ENCODE measurements around the gene CCDC91.

CCDC91 gene

DNA sequence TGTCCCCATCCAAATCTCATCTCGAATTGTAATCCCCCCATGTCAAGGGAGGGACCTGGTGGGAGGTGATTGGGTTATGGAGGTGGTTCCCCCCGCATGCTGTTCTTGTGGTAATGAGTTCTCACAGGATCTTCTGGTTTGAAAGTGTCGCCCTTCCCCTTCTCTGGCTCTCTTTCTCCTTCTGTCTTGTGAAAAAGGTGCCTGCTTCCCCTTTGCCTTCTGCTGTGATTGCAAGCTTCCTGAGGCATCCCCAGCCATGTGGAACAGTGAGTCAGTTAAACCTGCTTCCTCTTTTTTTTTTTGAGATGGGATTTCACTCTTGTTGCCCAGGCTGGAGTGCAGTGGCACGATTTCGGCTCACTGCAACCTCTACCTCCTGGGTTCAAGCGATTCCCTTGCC, 104.0 kb downstream of the CCDC91 start:
- Histone ChIP-seq H3K4ac (ENCODE audit: low read depth, low read length) (no peak overlapping the region), H4K12ac (ENCODE audit: low read depth, low read length) (no peak overlapping the region), H2AFZ (ENCODE audit: insufficient read depth, low read length, poor library complexity) (no peak overlapping the region), H3K27me3 (ENCODE audit: insufficient read depth, low read length) (no peaks in the 10 kb centered on the region), H3K9me3 (ENCODE audit: insufficient read depth, low read depth, low read length) (peaks cover 2% of the 10 kb centered on the region), H2BK5ac (ENCODE audit: low read depth, low read length, poor library complexity) (no peak overlapping the region), H3K4me2 (ENCODE audit: low read length) (no peak overlapping the region), H3K79me1 (ENCODE audit: low read length) (no peaks in the 10 kb centered on the region), H3K4me3 (ENCODE audit: low read depth, low read length) (no peak overlapping the region), H2BK120ac (ENCODE audit: insufficient read depth, low read length, poor library complexity) (no peak overlapping the region), H4K91ac (ENCODE audit: low read depth, low read length) (no peak overlapping the region), H3K18ac (ENCODE audit: low read length) (no peak overlapping the region), H3K36me3 (ENCODE audit: control insufficient read depth in 1 of 2, insufficient read depth in 2 of 2, low read length in 2 of 2) (no peaks in the 10 kb centered on the region), H3K9ac (ENCODE audit: low read length) (no peak overlapping the region), H3K14ac (ENCODE audit: low read length) (no peak overlapping the region), H2BK12ac (ENCODE audit: low read length) (no peak overlapping the region), H3K23ac (ENCODE audit: low read length) (no peak overlapping the region), H3K79me2 (ENCODE audit: control insufficient read depth, insufficient read depth, low read length, poor library complexity) (no peaks in the 10 kb centered on the region), H3K27ac (ENCODE audit: low read depth, low read length) (no peak overlapping the region), H2AK5ac (ENCODE audit: low read length) (no peak overlapping the region), H3K4me1 (ENCODE audit: control insufficient read depth in 1 of 2, insufficient read depth in 2 of 2, low read length in 2 of 2) (no peaks in the 10 kb centered on the region), H4K8ac (ENCODE audit: low read depth, low read length) (no peak overlapping the region)
- DNase-seq, result no peak
- no CpG with 5 or more reads among the region's 6 CpGs for whole genome bisulfite sequencing (ENCODE audit: extremely low coverage, insufficient coverage, insufficient read length)

GRCh38 chr12:28296287-28296686, 106.0 kb downstream of the CCDC91 start:
- Histone ChIP-seq H3K36me3 (ENCODE audit: control insufficient read depth in 1 of 2, insufficient read depth in 2 of 2, low read length in 2 of 2) (no peaks in the 10 kb centered on the region), H3K4ac (ENCODE audit: low read depth, low read length) (no peak overlapping the region), H3K4me2 (ENCODE audit: low read length) (no peak overlapping the region), H3K14ac (ENCODE audit: low read length) (no peak overlapping the region), H2AFZ (ENCODE audit: insufficient read depth, low read length, poor library complexity) (no peak overlapping the region), H4K91ac (ENCODE audit: low read depth, low read length) (no peak overlapping the region), H3K9me3 (ENCODE audit: insufficient read depth, low read depth, low read length) (peaks cover under 1% of the 10 kb centered on the region), H2BK5ac (ENCODE audit: low read depth, low read length, poor library complexity) (no peak overlapping the region), H2BK120ac (ENCODE audit: insufficient read depth, low read length, poor library complexity) (no peak overlapping the region), H3K23ac (ENCODE audit: low read length) (no peak overlapping the region), H3K79me1 (ENCODE audit: low read length) (no peaks in the 10 kb centered on the region), H3K18ac (ENCODE audit: low read length) (no peak overlapping the region), H4K8ac (ENCODE audit: low read depth, low read length) (no peak overlapping the region), H3K4me1 (ENCODE audit: control insufficient read depth in 1 of 2, insufficient read depth in 2 of 2, low read length in 2 of 2) (no peaks in the 10 kb centered on the region), H3K4me3 (ENCODE audit: low read depth, low read length) (no peak overlapping the region), H2AK5ac (ENCODE audit: low read length) (no peak overlapping the region), H3K79me2 (ENCODE audit: control insufficient read depth, insufficient read depth, low read length, poor library complexity) (no peaks in the 10 kb centered on the region), H3K27me3 (ENCODE audit: insufficient read depth, low read length) (no peaks in the 10 kb centered on the region), H2BK12ac (ENCODE audit: low read length) (no peak overlapping the region), H4K12ac (ENCODE audit: low read depth, low read length) (no peak overlapping the region), H3K9ac (ENCODE audit: low read length) (no peak overlapping the region), H3K27ac (ENCODE audit: low read depth, low read length) (no peak overlapping the region)
- WGBS (ENCODE audit: extremely low coverage, insufficient coverage, insufficient read length), result no CpG with 5 or more reads among the region's 2 CpGs
- DNase-seq, result no peak

GRCh38 chr12:28303192-28303591, 112.9 kb downstream of the CCDC91 start:
- H3K9ac ChIP-seq (ENCODE audit: low read length), result no peak overlapping the region
- H2AFZ ChIP-seq (ENCODE audit: insufficient read depth, low read length, poor library complexity), result no peak overlapping the region
- no peak overlapping the region for H2BK5ac ChIP-seq (ENCODE audit: low read depth, low read length, poor library complexity)
- H3K23ac ChIP-seq (ENCODE audit: low read length), result no peak overlapping the region
- H3K14ac ChIP-seq (ENCODE audit: low read length), result no peak overlapping the region
- H3K27me3 ChIP-seq (ENCODE audit: insufficient read depth, low read length), result no peaks in the 10 kb centered on the region
- H3K79me2 ChIP-seq (ENCODE audit: control insufficient read depth, insufficient read depth, low read length, poor library complexity), result no peaks in the 10 kb centered on the region
- H4K12ac ChIP-seq (ENCODE audit: low read depth, low read length), result no peak overlapping the region
- no peak overlapping the region for H3K18ac ChIP-seq (ENCODE audit: low read length)
- H3K4me2 ChIP-seq (ENCODE audit: low read length), result no peak overlapping the region
- no peak overlapping the region for H4K8ac ChIP-seq (ENCODE audit: low read depth, low read length)
- H3K9me3 ChIP-seq (ENCODE audit: insufficient read depth, low read depth, low read length), result no peaks in the 10 kb centered on the region
- no peak overlapping the region for H2BK120ac ChIP-seq (ENCODE audit: insufficient read depth, low read length, poor library complexity)
- H3K4me3 ChIP-seq (ENCODE audit: low read depth, low read length), result no peak overlapping the region
- 96% methylated on average over 3 of the region's 3 CpGs for WGBS (ENCODE audit: extremely low coverage, insufficient coverage, insufficient read length)
- no peaks in the 10 kb centered on the region for H3K4me1 ChIP-seq (ENCODE audit: control insufficient read depth in 1 of 2, insufficient read depth in 2 of 2, low read length in 2 of 2)
- H3K36me3 ChIP-seq (ENCODE audit: control insufficient read depth in 1 of 2, insufficient read depth in 2 of 2, low read length in 2 of 2), result no peaks in the 10 kb centered on the region
- no peaks in the 10 kb centered on the region for H3K79me1 ChIP-seq (ENCODE audit: low read length)
- H4K91ac ChIP-seq (ENCODE audit: low read depth, low read length), result no peak overlapping the region
- H3K4ac ChIP-seq (ENCODE audit: low read depth, low read length), result no peak overlapping the region
- H3K27ac ChIP-seq (ENCODE audit: low read depth, low read length), result no peak overlapping the region
- H2AK5ac ChIP-seq (ENCODE audit: low read length), result no peak overlapping the region
- H2BK12ac ChIP-seq (ENCODE audit: low read length), result no peak overlapping the region
- peak in 1 of 2 donors; percentile 33 for DNase-seq

DNA sequence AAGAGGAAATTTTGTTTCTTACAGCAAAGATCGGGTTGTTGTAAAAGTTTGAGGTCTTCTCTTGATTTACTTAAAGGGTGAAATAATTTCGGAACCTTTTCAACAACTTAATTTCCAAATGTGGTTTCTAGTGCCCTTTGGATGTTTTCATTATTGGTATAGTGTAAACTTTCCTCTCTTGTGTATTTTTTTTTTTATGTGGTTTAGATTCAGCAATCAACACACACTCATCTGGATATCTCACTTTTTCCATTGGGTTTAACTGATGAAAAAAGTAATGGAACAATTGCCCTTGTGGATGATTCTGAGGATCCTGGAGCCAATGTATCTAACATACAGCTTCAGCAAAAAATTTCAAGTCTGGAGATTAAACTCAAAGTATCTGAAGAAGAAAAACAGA, 116.3 kb downstream of the CCDC91 start:
- Histone ChIP-seq H4K91ac (ENCODE audit: low read depth, low read length) (no peak overlapping the region), H3K18ac (ENCODE audit: low read length) (no peak overlapping the region), H2AK5ac (ENCODE audit: low read length) (no peak overlapping the region), H3K23ac (ENCODE audit: low read length) (no peak overlapping the region), H3K9me3 (ENCODE audit: insufficient read depth, low read depth, low read length) (no peaks in the 10 kb centered on the region), H3K4me1 (ENCODE audit: control insufficient read depth in 1 of 2, insufficient read depth in 2 of 2, low read length in 2 of 2) (peaks cover 0 to 3% of the 10 kb centered on the region in 2 experiments), H3K27ac (ENCODE audit: low read depth, low read length) (no peak overlapping the region), H3K4ac (ENCODE audit: low read depth, low read length) (no peak overlapping the region), H3K4me3 (ENCODE audit: low read depth, low read length) (no peak overlapping the region), H3K4me2 (ENCODE audit: low read length) (no peak overlapping the region), H3K79me2 (ENCODE audit: control insufficient read depth, insufficient read depth, low read length, poor library complexity) (no peaks in the 10 kb centered on the region), H2BK5ac (ENCODE audit: low read depth, low read length, poor library complexity) (no peak overlapping the region), H3K14ac (ENCODE audit: low read length) (no peak overlapping the region), H4K12ac (ENCODE audit: low read depth, low read length) (no peak overlapping the region), H3K9ac (ENCODE audit: low read length) (no peak overlapping the region), H2BK12ac (ENCODE audit: low read length) (no peak overlapping the region), H2AFZ (ENCODE audit: insufficient read depth, low read length, poor library complexity) (no peak overlapping the region), H2BK120ac (ENCODE audit: insufficient read depth, low read length, poor library complexity) (no peak overlapping the region), H4K8ac (ENCODE audit: low read depth, low read length) (no peak overlapping the region), H3K36me3 (ENCODE audit: control insufficient read depth in 1 of 2, insufficient read depth in 2 of 2, low read length in 2 of 2) (no peaks in the 10 kb centered on the region), H3K79me1 (ENCODE audit: low read length) (no peaks in the 10 kb centered on the region), H3K27me3 (ENCODE audit: insufficient read depth, low read length) (no peaks in the 10 kb centered on the region)
- DNase-seq, result no peak
- WGBS (ENCODE audit: extremely low coverage, insufficient coverage, insufficient read length), result no CpG with 5 or more reads among the region's 2 CpGs

Data from trophoblast cell (in vitro differentiated cells and primary cell).